Measurements from ENCODE around the gene PDE6D.

The PDE6D gene

DNA sequence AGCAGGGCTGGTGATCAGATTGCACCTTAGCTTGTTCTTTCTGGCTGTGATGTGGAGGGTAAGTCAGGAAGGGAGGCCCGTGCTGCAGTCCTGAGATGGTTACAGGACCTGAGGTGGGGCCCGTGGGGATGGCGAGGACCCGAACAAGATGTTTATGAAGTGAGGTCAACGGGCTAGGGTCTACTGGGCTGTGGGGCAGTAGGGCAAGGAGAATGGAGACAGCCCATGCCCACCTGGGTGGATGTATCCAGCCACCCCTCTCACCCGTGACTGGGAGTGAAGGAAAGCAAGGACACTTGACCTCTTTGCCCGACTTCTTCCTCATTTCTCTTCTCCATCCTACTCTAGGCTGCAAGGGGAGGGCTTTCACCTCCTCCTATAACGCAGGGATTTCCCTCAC, 54.8 kb downstream of the PDE6D start:
- Histone ChIP-seq H3K4me1 (ENCODE audit: control insufficient read depth, insufficient read depth, low read length) (no peaks in the 10 kb centered on the region), H3K27ac (ENCODE audit: extremely low read depth, low read depth, low read length) (no peak overlapping the region), H3K36me3 (ENCODE audit: control insufficient read depth in 2 of 2, insufficient read depth in 1 of 2, low read length in 2 of 2) (no peaks in the 10 kb centered on the region; a peak in 1 of 3 replicates), H3K9me3 (ENCODE audit: control insufficient read depth, insufficient read depth, low read depth, low read length) (no peaks in the 10 kb centered on the region), H3K4me3 (ENCODE audit: low read depth, low read length) (no peak overlapping the region)
- TF ChIP-seq ZNF623 (tag by site-specific recombination; IDR thresholded peaks at IDR 0.05) (no peak), KLF10 (tag by site-specific recombination; IDR thresholded peaks at IDR 0.05) (no peak), ZNF658 (tag by site-specific recombination; IDR thresholded peaks at IDR 0.05) (no peak), ZNF76 (tag by site-specific recombination; IDR thresholded peaks at IDR 0.05; ENCODE audit: borderline replicate concordance, low read depth) (no peak), ZNF571 (tag by site-specific recombination; IDR thresholded peaks at IDR 0.05) (no peak), ZNF777 (tag by site-specific recombination; IDR thresholded peaks at IDR 0.05; ENCODE audit: borderline replicate concordance) (no peak), ZNF560 (tag by site-specific recombination; IDR thresholded peaks at IDR 0.05; ENCODE audit: borderline replicate concordance) (no peak), ZBTB20 (tag by site-specific recombination; IDR thresholded peaks at IDR 0.05) (no peak), SALL2 (tag by site-specific recombination; IDR thresholded peaks at IDR 0.05; ENCODE audit: borderline replicate concordance) (no peak), MYNN (tag by site-specific recombination; IDR thresholded peaks at IDR 0.05; ENCODE audit: borderline replicate concordance) (no peak), ZNF707 (tag by site-specific recombination; IDR thresholded peaks at IDR 0.05) (no peak), GFI1B (tag by site-specific recombination; IDR thresholded peaks at IDR 0.05) (no peak), SCRT1 (tag by site-specific recombination; IDR thresholded peaks at IDR 0.05; ENCODE audit: borderline replicate concordance) (no peak), ZNF175 (tag by site-specific recombination; IDR thresholded peaks at IDR 0.05) (no peak)
- TF ChIP-seq, protein P1, sequence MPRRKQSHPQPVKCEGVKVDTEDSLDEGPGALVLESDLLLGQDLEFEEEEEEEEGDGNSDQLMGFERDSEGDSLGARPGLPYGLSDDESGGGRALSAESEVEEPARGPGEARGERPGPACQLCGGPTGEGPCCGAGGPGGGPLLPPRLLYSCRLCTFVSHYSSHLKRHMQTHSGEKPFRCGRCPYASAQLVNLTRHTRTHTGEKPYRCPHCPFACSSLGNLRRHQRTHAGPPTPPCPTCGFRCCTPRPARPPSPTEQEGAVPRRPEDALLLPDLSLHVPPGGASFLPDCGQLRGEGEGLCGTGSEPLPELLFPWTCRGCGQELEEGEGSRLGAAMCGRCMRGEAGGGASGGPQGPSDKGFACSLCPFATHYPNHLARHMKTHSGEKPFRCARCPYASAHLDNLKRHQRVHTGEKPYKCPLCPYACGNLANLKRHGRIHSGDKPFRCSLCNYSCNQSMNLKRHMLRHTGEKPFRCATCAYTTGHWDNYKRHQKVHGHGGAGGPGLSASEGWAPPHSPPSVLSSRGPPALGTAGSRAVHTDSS (tag by site-specific recombination; IDR thresholded peaks at IDR 0.05), result no peak
- TF ChIP-seq, protein P2, sequence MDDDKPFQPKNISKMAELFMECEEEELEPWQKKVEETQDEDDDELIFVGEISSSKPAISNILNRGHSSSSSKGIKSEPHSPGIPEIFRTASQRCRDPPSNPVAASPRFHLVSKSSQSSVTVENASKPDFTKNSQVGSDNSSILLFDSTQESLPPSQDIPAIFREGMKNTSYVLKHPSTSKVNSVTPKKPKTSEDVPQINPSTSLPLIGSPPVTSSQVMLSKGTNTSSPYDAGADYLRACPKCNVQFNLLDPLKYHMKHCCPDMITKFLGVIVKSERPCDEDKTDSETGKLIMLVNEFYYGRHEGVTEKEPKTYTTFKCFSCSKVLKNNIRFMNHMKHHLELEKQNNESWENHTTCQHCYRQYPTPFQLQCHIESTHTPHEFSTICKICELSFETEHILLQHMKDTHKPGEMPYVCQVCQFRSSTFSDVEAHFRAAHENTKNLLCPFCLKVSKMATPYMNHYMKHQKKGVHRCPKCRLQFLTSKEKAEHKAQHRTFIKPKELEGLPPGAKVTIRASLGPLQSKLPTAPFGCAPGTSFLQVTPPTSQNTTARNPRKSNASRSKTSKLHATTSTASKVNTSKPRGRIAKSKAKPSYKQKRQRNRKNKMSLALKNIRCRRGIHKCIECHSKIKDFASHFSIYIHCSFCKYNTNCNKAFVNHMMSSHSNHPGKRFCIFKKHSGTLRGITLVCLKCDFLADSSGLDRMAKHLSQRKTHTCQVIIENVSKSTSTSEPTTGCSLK (tag by site-specific recombination; IDR thresholded peaks at IDR 0.05), result no peak
- POLR2A ChIA-PET, result no interaction called here
- CTCF ChIA-PET, result interaction anchor here (1.3 to 3.3 kb wide), 2 partner anchors 11 to 49 kb away, joined by 3 to 23 read pairs; no protein-coding TSS in a partner anchor

DNA sequence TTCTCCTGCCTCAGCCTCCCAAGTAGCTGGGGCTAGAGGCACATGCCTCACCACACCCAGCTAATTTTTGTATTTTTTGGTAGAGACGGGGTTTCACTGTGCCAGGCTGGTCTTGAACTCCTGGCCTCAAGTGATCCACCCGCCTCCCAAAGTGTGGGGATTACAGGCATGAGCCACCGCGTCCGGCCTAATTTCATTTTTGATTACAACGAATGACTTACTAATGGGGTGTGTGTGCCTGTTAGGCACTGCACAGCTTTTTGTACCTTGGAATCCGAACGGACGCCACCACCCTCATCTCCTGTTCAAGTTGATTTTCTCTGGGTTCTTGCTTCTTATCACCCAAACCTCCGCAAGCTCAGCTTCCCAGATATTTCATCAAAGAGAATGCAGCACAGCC, 55.6 kb downstream of the PDE6D start:
- no peaks in the 10 kb centered on the region; a peak in 1 of 3 replicates for H3K36me3 ChIP-seq (ENCODE audit: control insufficient read depth in 2 of 2, insufficient read depth in 1 of 2, low read length in 2 of 2)
- CTCF ChIA-PET, result interaction anchor here (0.6 to 3.3 kb wide), 5 partner anchors 8 to 52 kb away, joined by 3 to 23 read pairs (median 3); no protein-coding TSS in a partner anchor
- POLR2A ChIA-PET, result no interaction called here
- TF ChIP-seq ZNF311 (tag by site-specific recombination; IDR thresholded peaks at IDR 0.05; ENCODE audit: borderline replicate concordance) (no peak), ZNF341 (tag by site-specific recombination; IDR thresholded peaks at IDR 0.05; ENCODE audit: low read depth) (no peak), ZNF324 (tag by site-specific recombination; IDR thresholded peaks at IDR 0.05) (no peak)
- no peaks in the 10 kb centered on the region for H3K9me3 ChIP-seq (ENCODE audit: control insufficient read depth, insufficient read depth, low read depth, low read length)
- H3K4me3 ChIP-seq (ENCODE audit: low read depth, low read length), result no peak overlapping the region
- H3K4me1 ChIP-seq (ENCODE audit: control insufficient read depth, insufficient read depth, low read length), result peaks cover 2% of the 10 kb centered on the region; the same call in 1 of the 2 replicates
- H3K27ac ChIP-seq (ENCODE audit: extremely low read depth, low read depth, low read length), result no peak overlapping the region

DNA sequence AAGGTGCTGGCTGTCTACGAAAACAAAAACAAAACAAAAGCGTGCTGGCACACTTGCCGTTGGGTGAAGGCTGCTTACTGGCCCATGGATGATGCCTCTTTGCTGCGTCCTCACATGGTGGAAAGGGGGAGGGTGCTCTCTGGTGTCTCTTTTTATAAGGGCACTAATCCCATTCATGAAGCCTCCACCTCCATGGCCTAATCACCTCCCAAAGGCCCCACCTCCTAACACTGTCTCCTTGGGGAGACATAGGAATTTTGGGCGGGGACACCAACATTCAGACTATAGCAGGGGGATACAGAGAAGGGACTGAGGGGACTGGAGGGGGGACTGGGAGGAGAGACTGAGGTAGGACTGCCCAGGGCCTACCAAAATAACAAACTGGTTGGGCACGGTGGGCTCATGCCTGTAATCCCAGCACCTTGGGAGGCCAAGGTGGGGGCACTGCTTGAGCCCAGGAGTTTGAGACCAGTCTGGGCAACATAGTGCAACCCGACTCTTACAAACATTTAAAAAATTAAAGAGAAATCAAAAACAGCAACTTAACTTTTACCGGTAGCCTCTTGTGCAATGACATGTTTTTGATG, 58.3 kb downstream of the PDE6D start:
- POLR2A ChIA-PET, result no interaction called here
- peaks cover 7% of the 10 kb centered on the region; the same call in 1 of the 2 replicates for H3K4me1 ChIP-seq (ENCODE audit: control insufficient read depth, insufficient read depth, low read length)
- no peak overlapping the region for H3K4me3 ChIP-seq (ENCODE audit: low read depth, low read length)
- TF ChIP-seq GFI1B (tag by site-specific recombination; IDR thresholded peaks at IDR 0.05), result no peak
- TF ChIP-seq, protein P3, sequence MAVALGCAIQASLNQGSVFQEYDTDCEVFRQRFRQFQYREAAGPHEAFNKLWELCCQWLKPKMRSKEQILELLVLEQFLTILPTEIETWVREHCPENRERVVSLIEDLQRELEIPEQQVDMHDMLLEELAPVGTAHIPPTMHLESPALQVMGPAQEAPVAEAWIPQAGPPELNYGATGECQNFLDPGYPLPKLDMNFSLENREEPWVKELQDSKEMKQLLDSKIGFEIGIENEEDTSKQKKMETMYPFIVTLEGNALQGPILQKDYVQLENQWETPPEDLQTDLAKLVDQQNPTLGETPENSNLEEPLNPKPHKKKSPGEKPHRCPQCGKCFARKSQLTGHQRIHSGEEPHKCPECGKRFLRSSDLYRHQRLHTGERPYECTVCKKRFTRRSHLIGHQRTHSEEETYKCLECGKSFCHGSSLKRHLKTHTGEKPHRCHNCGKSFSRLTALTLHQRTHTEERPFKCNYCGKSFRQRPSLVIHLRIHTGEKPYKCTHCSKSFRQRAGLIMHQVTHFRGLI (tag by site-specific recombination; IDR thresholded peaks at IDR 0.05), result peak; percentile 94
- CTCF ChIA-PET, result interaction anchor here (0.7 kb wide), 1 partner anchor 9 kb away, joined by 3 read pairs; no protein-coding TSS in a partner anchor
- no peaks in the 10 kb centered on the region for H3K36me3 ChIP-seq (ENCODE audit: control insufficient read depth in 2 of 2, insufficient read depth in 1 of 2, low read length in 2 of 2)
- H3K27ac ChIP-seq (ENCODE audit: extremely low read depth, low read depth, low read length), result no peak overlapping the region
- no peaks in the 10 kb centered on the region for H3K9me3 ChIP-seq (ENCODE audit: control insufficient read depth, insufficient read depth, low read depth, low read length)

Data from HEK293 (cell line).